Occipital lobe (tissue), 2 donors: ENCODE measurements around the gene DIP2C. TPM values are rescaled to one million over a fixed set of nuclear protein-coding genes. Genes with fewer than 3 reads are reported as not detected.

Experiments used
- DNase-seq: peaks from one replicate; lab custom pipeline; 2025; lab: John Stamatoyannopoulos, UW
- total RNA-seq: library from RNA; depleted of rRNA; stranded (reverse); fragments of >200 nt; gene quantifications from one replicate; pipeline ENCODE4 v1.2.3, GENCODE V29; 2014

The DIP2C gene
- total RNA-seq, 1 donor from 2014 or later: 42.0 TPM

- peak; percentile 77 for DNase-seq
Measured at GRCh38 chr10:394439-395101, 294.9 kb downstream of the DIP2C start.

GRCh38 chr10:393787-394438 lies 295.6 kb downstream of the DIP2C start:
- DNase-seq: no peak

GRCh38 chr10:393106-393745 lies 296.2 kb downstream of the DIP2C start:
- no peak for DNase-seq

GRCh38 chr10:392705-393037 lies 296.8 kb downstream of the DIP2C start:
- no peak for DNase-seq

- no peak for DNase-seq
Measured at GRCh38 chr10:391847-392704, 297.4 kb downstream of the DIP2C start.

- DNase-seq: no peak
Measured at GRCh38 chr10:391305-391704, 298.2 kb downstream of the DIP2C start.

- no peak for DNase-seq
Measured at GRCh38 chr10:390449-391100, 298.9 kb downstream of the DIP2C start.

GRCh38 chr10:389836-390448 lies 299.5 kb downstream of the DIP2C start:
- no peak for DNase-seq

- no peak for DNase-seq
Measured at GRCh38 chr10:389261-389790, 300.1 kb downstream of the DIP2C start.

GRCh38 chr10:388661-389045 lies 300.8 kb downstream of the DIP2C start:
- no peak for DNase-seq

- no peak for DNase-seq
Measured at GRCh38 chr10:387909-388660, 301.4 kb downstream of the DIP2C start.

- DNase-seq: no peak
Measured at GRCh38 chr10:387593-387891, 301.9 kb downstream of the DIP2C start.

GRCh38 chr10:386771-387592 lies 302.5 kb downstream of the DIP2C start:
- DNase-seq: no peak

GRCh38 chr10:385571-386300 lies 303.7 kb downstream of the DIP2C start:
- DNase-seq: no peak

- DNase-seq: no peak
Measured at GRCh38 chr10:384538-385305, 304.7 kb downstream of the DIP2C start.

- no peak for DNase-seq
Measured at GRCh38 chr10:383519-383918, 305.9 kb downstream of the DIP2C start.

- DNase-seq: no peak
Measured at GRCh38 chr10:381805-382204, 307.7 kb downstream of the DIP2C start.

- DNase-seq: no peak
Measured at GRCh38 chr10:381346-381745, 308.1 kb downstream of the DIP2C start.
